HG03097 (cell line): ENCODE results near the gene SMURF1.
A peak's percentile ranks its signal among the peaks of the same experiment; 100 is the strongest.

Experiments used
- ATAC-seq: cut with Tn5 transposase; IDR thresholded peaks from one replicate; pipeline ENCODE4 v1.9.1; 2021; ENCODE audit not compliant: unreplicated experiment, low FRiP score

Gene SMURF1

GRCh38 chr7:99142727-99143520 lies 984 bp downstream of the SMURF1 start:
- ATAC-seq, result peak; percentile 2

- ATAC-seq, result no peak
Measured at GRCh38 chr7:99141841-99142726, 1.8 kb downstream of the SMURF1 start.

GRCh38 chr7:99141334-99141733 lies 2.6 kb downstream of the SMURF1 start:
- no peak for ATAC-seq

- no peak for ATAC-seq
Measured at GRCh38 chr7:99140813-99141212, 3.1 kb downstream of the SMURF1 start.

- ATAC-seq, result no peak
Measured at GRCh38 chr7:99139036-99139435, 4.9 kb downstream of the SMURF1 start.

GRCh38 chr7:99137411-99138180 lies 6.3 kb downstream of the SMURF1 start:
- ATAC-seq, result no peak

GRCh38 chr7:99135938-99136337 lies 8.0 kb downstream of the SMURF1 start:
- no peak for ATAC-seq

GRCh38 chr7:99133766-99134564 lies 9.9 kb downstream of the SMURF1 start:
- no peak for ATAC-seq

GRCh38 chr7:99132595-99133321 lies 11.2 kb downstream of the SMURF1 start:
- ATAC-seq, result no peak

GRCh38 chr7:99131290-99131689 lies 12.6 kb downstream of the SMURF1 start:
- ATAC-seq, result no peak

GRCh38 chr7:99129536-99129935 lies 14.4 kb downstream of the SMURF1 start:
- no peak for ATAC-seq

- no peak for ATAC-seq
Measured at GRCh38 chr7:99129001-99129400, 14.9 kb downstream of the SMURF1 start.

GRCh38 chr7:99128076-99128950 lies 15.6 kb downstream of the SMURF1 start:
- ATAC-seq, result no peak

- no peak for ATAC-seq
Measured at GRCh38 chr7:99127636-99128035, 16.3 kb downstream of the SMURF1 start.

GRCh38 chr7:99126921-99127553 lies 16.9 kb downstream of the SMURF1 start:
- ATAC-seq, result no peak

- no peak for ATAC-seq
Measured at GRCh38 chr7:99125505-99125865, 18.4 kb downstream of the SMURF1 start.

- no peak for ATAC-seq
Measured at GRCh38 chr7:99124751-99125504, 19.0 kb downstream of the SMURF1 start.
